Stomach (tissue), 4 donors: ENCODE data around the gene P2RX7.

ENCODE experiments used
- POLR2A ChIP-seq, 4 donors: fragments of 450-650 bp; IDR thresholded peaks; one replicate each; pipeline ENCODE4 v1.6.1; 2016; ENCODE audit warnings: antibody characterized with exemption in 4 of 4, control low read depth in 2 of 4, mild to moderate bottlenecking in 1 of 4, moderate library complexity in 1 of 4
- POLR2AphosphoS5 ChIP-seq, 3 donors: sonication (generic); formaldehyde crosslinking; IDR thresholded peaks; one replicate each; pipeline ENCODE4 v1.6.1; 2016; ENCODE audit warnings: antibody characterized with exemption in 3 of 3
- TF ChIP-seq, protein P1 (sequence below), 7 experiments: fragments of 450-650 bp in 4 of 7; fragments of 200-600 bp in 3 of 7; sonication (generic) in 3 of 7; IDR thresholded peaks; one replicate each; pipeline ENCODE4 v1.5.1; 2016 to 2019; ENCODE audit warnings: antibody characterized with exemption in 7 of 7, control low read depth in 2 of 7, mild to moderate bottlenecking in 1 of 7

DNA sequence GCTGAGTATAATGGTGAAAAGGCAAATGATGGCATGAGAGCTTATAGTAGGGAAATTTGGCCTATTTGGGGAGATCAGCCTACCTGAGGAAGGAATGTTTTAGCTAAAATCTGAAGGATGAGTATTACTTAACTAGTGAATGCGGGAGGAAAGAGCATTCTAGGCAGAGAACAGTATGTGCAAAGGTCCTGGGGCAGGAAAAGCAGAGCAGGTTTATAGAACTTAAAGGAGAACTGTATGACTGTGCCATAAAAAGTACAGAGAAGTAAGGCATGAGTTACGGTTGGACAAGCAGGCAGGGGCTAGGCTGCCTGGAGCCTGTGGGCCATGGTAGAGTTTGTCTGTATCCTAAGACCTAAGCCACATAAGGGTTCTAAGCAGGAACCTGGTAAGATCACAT is 55.6 kb downstream of the P2RX7 start:
- TF ChIP-seq, protein P1, sequence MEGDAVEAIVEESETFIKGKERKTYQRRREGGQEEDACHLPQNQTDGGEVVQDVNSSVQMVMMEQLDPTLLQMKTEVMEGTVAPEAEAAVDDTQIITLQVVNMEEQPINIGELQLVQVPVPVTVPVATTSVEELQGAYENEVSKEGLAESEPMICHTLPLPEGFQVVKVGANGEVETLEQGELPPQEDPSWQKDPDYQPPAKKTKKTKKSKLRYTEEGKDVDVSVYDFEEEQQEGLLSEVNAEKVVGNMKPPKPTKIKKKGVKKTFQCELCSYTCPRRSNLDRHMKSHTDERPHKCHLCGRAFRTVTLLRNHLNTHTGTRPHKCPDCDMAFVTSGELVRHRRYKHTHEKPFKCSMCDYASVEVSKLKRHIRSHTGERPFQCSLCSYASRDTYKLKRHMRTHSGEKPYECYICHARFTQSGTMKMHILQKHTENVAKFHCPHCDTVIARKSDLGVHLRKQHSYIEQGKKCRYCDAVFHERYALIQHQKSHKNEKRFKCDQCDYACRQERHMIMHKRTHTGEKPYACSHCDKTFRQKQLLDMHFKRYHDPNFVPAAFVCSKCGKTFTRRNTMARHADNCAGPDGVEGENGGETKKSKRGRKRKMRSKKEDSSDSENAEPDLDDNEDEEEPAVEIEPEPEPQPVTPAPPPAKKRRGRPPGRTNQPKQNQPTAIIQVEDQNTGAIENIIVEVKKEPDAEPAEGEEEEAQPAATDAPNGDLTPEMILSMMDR (IDR thresholded peaks at IDR 0.05), result no peak
- TF ChIP-seq POLR2AphosphoS5 (IDR thresholded peaks at IDR 0.05) (no peak), POLR2A (IDR thresholded peaks at IDR 0.05) (no peak)
